Measurements from ENCODE around the gene RASSF8. TPM values are rescaled to one million over a fixed set of nuclear protein-coding genes. Genes with fewer than 3 reads are reported as not detected.

Gene RASSF8
- total RNA-seq, 1 experiment from 2014 or later: 26.5 TPM

DNA sequence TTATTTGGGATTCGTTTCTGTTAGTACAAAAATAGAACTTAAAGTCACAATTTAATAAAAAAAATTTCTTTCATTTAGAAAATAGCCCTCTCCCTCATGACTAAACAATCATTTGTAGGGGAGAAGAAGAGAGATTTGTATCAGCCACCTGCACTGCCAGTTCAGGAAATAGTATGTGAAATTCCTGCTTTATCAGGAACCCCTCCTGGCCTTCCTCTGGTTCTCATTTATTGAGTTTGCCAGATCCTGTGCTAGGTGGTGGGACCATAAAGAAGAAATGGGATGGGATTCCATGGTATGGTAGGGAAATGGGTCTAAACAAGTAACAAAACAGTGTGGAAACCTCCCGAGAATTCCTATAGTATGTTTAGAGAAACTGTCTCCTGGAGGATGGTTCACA is 30.0 kb downstream of the RASSF8 start:
- 0 out of 2 replicates have a peak, but pooled peaks cover 4% of the 10 kb centered on the region for H3F3A ChIP-seq (ENCODE audit: insufficient read depth, low read depth)
- intact Hi-C loops (cut with micrococcal nuclease; ENCODE audit: unreplicated experiment): no loop called here
- no peak overlapping the region for H3K4me3 ChIP-seq
- H2AFZ ChIP-seq: no peak overlapping the region
- no peaks in the 10 kb centered on the region for H3K4me1 ChIP-seq (replicated peaks; ENCODE audit: insufficient read depth)
- no peaks in the 10 kb centered on the region for H3K27me3 ChIP-seq (ENCODE audit: insufficient read depth, low read depth)
- peaks cover 31% of the 10 kb centered on the region; the same call in 1 of the 2 replicates for H3K79me2 ChIP-seq (ENCODE audit: low read depth)
- H4K20me1 ChIP-seq (ENCODE audit: insufficient read depth): no peaks in the 10 kb centered on the region
- POLR2A ChIA-PET (ENCODE audit: unreplicated experiment): interaction anchor here (0.6 kb wide), 1 partner anchor 776 kb away, joined by 10 read pairs; no protein-coding TSS in a partner anchor
- CTCF ChIA-PET: no interaction called here
- no peaks in the 10 kb centered on the region for H3K9me3 ChIP-seq (ENCODE audit: insufficient read depth, low read depth)
- TF ChIP-seq, protein P1, sequence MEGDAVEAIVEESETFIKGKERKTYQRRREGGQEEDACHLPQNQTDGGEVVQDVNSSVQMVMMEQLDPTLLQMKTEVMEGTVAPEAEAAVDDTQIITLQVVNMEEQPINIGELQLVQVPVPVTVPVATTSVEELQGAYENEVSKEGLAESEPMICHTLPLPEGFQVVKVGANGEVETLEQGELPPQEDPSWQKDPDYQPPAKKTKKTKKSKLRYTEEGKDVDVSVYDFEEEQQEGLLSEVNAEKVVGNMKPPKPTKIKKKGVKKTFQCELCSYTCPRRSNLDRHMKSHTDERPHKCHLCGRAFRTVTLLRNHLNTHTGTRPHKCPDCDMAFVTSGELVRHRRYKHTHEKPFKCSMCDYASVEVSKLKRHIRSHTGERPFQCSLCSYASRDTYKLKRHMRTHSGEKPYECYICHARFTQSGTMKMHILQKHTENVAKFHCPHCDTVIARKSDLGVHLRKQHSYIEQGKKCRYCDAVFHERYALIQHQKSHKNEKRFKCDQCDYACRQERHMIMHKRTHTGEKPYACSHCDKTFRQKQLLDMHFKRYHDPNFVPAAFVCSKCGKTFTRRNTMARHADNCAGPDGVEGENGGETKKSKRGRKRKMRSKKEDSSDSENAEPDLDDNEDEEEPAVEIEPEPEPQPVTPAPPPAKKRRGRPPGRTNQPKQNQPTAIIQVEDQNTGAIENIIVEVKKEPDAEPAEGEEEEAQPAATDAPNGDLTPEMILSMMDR (conservative IDR thresholded peaks at IDR 0.05): no peak
- no peak for TF ChIP-seq EZH2 (IDR thresholded peaks at IDR 0.05; ENCODE audit: low read depth)
- no peak overlapping the region for H3K27ac ChIP-seq
- no TSS peak for BruUV-seq (replicated peaks)
- no peak for DNase-seq
- no peak overlapping the region for H3K4me2 ChIP-seq
- no peaks in the 10 kb centered on the region for H3K9me2 ChIP-seq (ENCODE audit: insufficient read depth)
- H3K36me3 ChIP-seq (ENCODE audit: low read depth): no peaks in the 10 kb centered on the region

DNA sequence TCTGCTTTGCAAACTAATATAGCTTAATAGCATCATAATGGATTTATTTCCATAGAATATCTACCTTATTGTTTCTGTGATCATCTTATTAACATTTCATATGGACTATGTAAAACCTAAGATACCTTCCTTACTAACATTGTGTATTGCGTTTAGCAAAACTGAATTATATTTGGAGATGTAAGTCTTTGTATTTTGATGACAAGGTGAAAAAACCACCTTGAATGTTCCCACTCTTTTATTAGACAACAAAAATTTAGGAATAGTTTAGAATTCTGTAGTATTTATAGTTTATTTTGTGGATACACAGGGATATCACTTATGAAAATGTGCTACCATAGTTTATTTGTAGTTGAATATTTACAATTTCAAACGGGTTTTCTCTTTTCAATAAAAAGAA is 32.0 kb downstream of the RASSF8 start:
- Histone ChIP-seq H3K4me2 (no peak overlapping the region), H4K20me1 (ENCODE audit: insufficient read depth) (no peaks in the 10 kb centered on the region), H3K36me3 (ENCODE audit: low read depth) (no peaks in the 10 kb centered on the region), H3K9me2 (ENCODE audit: insufficient read depth) (no peaks in the 10 kb centered on the region), H3K27ac (no peak overlapping the region), H2AFZ (no peak overlapping the region), H3F3A (ENCODE audit: insufficient read depth, low read depth) (0 out of 2 replicates have a peak, but pooled peaks cover 4% of the 10 kb centered on the region), H3K79me2 (ENCODE audit: low read depth) (peaks cover 23% of the 10 kb centered on the region; the same call in 1 of the 2 replicates), H3K4me1 (replicated peaks; ENCODE audit: insufficient read depth) (no peaks in the 10 kb centered on the region), H3K9me3 (ENCODE audit: insufficient read depth, low read depth) (no peaks in the 10 kb centered on the region), H3K4me3 (no peak overlapping the region), H3K27me3 (ENCODE audit: insufficient read depth, low read depth) (no peaks in the 10 kb centered on the region)
- intact Hi-C loops (cut with micrococcal nuclease; ENCODE audit: unreplicated experiment): no loop called here
- ChIA-PET CTCF (no interaction called here), POLR2A (ENCODE audit: unreplicated experiment) (no interaction called here)
- DNase-seq: no peak
- no TSS peak for BruUV-seq (replicated peaks)
- no peak for TF ChIP-seq EZH2 (IDR thresholded peaks at IDR 0.05; ENCODE audit: low read depth)
- TF ChIP-seq, protein P1 (conservative IDR thresholded peaks at IDR 0.05): no peak

DNA sequence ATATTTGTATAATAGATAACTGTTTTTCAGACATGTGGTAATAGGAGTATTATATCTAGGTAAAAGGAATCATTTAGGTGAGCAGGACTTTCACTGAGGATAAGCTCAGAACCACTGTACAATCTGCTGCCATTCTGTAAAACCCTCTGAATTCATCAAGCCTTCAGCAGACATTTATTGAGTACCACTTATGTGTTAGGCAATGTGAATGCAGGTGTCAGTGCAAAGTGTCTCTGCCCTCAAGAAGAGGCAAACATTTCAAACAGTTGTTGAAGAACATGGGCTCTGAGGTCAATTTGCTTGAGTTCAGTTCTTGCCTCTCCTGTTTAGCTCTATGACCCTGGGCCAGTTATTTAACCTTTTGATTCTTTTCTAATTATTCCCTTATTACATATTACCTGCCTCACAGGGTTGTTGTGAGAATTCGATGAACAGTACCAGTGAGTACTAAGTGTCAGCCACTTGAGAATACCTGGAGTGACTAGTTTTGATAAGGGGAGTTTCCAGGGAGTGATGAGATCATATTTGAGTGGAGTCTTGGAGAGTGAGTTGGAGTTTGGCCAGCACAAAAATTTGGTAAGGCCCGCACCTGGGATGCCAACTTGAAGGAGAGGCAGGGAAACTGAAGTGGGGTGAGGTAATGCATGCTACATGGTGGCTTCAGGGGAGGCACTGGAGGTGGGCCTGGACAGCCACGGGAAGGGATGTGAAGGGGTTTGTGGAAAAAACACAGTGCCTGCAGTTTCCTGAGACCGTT is 33.7 kb downstream of the RASSF8 start:
- Histone ChIP-seq H3K79me2 (ENCODE audit: low read depth) (peaks cover 22% of the 10 kb centered on the region; the same call in 1 of the 2 replicates), H3K36me3 (ENCODE audit: low read depth) (no peaks in the 10 kb centered on the region), H3K4me3 (no peak overlapping the region), H3K27ac (no peak overlapping the region), H3K4me1 (replicated peaks; ENCODE audit: insufficient read depth) (0 out of 2 replicates have a peak, but pooled peaks cover 4% of the 10 kb centered on the region), H3K4me2 (no peak overlapping the region), H3K9me2 (ENCODE audit: insufficient read depth) (no peaks in the 10 kb centered on the region), H3F3A (ENCODE audit: insufficient read depth, low read depth) (0 out of 2 replicates have a peak, but pooled peaks cover 4% of the 10 kb centered on the region), H3K9me3 (ENCODE audit: insufficient read depth, low read depth) (no peaks in the 10 kb centered on the region), H3K27me3 (ENCODE audit: insufficient read depth, low read depth) (no peaks in the 10 kb centered on the region), H2AFZ (no peak overlapping the region), H4K20me1 (ENCODE audit: insufficient read depth) (no peaks in the 10 kb centered on the region)
- no TSS peak for BruUV-seq (replicated peaks)
- ChIA-PET POLR2A (ENCODE audit: unreplicated experiment) (no interaction called here), CTCF (no interaction called here)
- TF ChIP-seq, protein P1 (conservative IDR thresholded peaks at IDR 0.05): no peak
- TF ChIP-seq EZH2 (IDR thresholded peaks at IDR 0.05; ENCODE audit: low read depth): no peak
- peak in 1 of 2 experiments; percentile 19 for DNase-seq
- intact Hi-C loops (cut with micrococcal nuclease; ENCODE audit: unreplicated experiment): no loop called here

Data from PC-9 (cell line).